Peyer's patch (tissue), 4 donors: ENCODE data around the gene MPV17L2. TPM values are rescaled to one million over a fixed set of nuclear protein-coding genes. Genes with fewer than 3 reads are reported as not detected.

ENCODE experiments used
- DNase-seq, 3 donors: peaks; one replicate each; pipeline ENCODE4 v3.0.0-alpha.2; 2017 to 2019
- H3K27ac ChIP-seq, 4 donors: fragments of 200-600 bp; sonication (generic); one replicate each; pipeline ENCODE4 v1.5.1; 2016 to 2019
- H3K27me3 ChIP-seq, 2 donors: fragments of 200-600 bp; sonication (generic); one replicate each; pipeline ENCODE4 v1.5.1; 2019
- H3K36me3 ChIP-seq, 3 donors: fragments of 200-600 bp; sonication (generic); one replicate each; pipeline ENCODE4 v1.5.1; 2016 to 2019
- H3K4me1 ChIP-seq, 4 donors: fragments of 200-600 bp; sonication (generic); one replicate each; pipeline ENCODE4 v1.5.1; 2016 to 2019
- H3K4me3 ChIP-seq, 4 donors: fragments of 200-600 bp; sonication (generic); 1 replicate in 3 of 4; 2 replicates in 1 of 4; pipeline ENCODE4 v1.5.1; 2016 to 2019; ENCODE audit warnings: mild to moderate bottlenecking in 1 of 4
- H3K9me3 ChIP-seq, 4 donors: fragments of 200-600 bp; sonication (generic); one replicate each; pipeline ENCODE4 v1.5.1; 2016 to 2019; ENCODE audit warnings: mild to moderate bottlenecking in 1 of 4
- POLR2A ChIP-seq, 2 donors: fragments of 450-650 bp; IDR thresholded peaks; one replicate each; pipeline ENCODE4 v1.5.1; 2017; ENCODE audit warnings: antibody characterized with exemption in 2 of 2, mild to moderate bottlenecking in 2 of 2, moderate library complexity in 2 of 2
- total RNA-seq, 4 donors: library from RNA; depleted of rRNA; stranded (reverse); fragments of >200 nt; gene quantifications; one replicate each; pipeline ENCODE4 v1.1.0, GENCODE V29; 2016
- TF ChIP-seq, protein P1 (sequence below), 6 experiments: fragments of 450-650 bp in 4 of 6; fragments of 200-600 bp in 2 of 6; sonication (generic) in 1 of 6; IDR thresholded peaks; one replicate each; pipeline ENCODE4 v1.5.1; 2017 to 2019; ENCODE audit warnings: antibody characterized with exemption in 6 of 6, mild to moderate bottlenecking in 3 of 6, moderate library complexity in 1 of 6

Gene MPV17L2
- total RNA-seq, 4 donors from 2014 or later, result 4.1 to 19.6 (median 16.0) TPM

DNA sequence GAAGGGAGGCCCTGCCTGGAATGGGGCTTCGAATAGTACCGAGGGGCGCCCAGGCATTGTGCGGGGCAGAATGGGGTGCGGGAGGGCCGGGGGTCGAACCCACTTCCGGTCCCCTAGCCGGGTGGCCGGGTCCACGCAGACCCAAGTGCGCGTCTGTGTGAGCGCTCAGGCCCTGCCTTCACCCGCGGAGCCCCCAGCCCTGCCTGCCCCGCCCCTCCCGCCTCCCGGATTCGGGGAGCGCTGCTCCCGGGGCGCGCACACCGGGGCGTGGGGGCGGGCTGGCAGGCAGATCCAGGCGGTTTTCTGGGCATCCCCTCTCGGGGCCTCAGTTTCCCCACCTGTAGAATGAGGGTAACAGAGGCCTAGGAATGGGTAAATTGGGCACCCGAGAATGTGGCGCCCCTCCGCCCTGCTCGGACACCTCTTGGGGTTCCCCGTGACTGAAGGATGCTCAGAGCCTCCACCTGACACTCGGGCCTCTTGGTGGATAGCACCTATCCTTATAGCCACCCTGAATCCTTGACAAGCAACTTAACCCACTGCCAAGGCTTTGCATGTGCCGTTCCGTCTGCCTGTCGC is 39.4 kb upstream of the MPV17L2 start:
- H3K4me3 ChIP-seq, result peak overlapping the region; percentile 68 to 93 (median 79)
- no peaks in the 10 kb centered on the region for H3K27me3 ChIP-seq
- peaks cover 0 to 12% (median 0%) of the 10 kb centered on the region in 3 donors for H3K36me3 ChIP-seq
- H3K27ac ChIP-seq, result peak overlapping the region; percentile 91 to 96 (median 93)
- TF ChIP-seq, protein P1, sequence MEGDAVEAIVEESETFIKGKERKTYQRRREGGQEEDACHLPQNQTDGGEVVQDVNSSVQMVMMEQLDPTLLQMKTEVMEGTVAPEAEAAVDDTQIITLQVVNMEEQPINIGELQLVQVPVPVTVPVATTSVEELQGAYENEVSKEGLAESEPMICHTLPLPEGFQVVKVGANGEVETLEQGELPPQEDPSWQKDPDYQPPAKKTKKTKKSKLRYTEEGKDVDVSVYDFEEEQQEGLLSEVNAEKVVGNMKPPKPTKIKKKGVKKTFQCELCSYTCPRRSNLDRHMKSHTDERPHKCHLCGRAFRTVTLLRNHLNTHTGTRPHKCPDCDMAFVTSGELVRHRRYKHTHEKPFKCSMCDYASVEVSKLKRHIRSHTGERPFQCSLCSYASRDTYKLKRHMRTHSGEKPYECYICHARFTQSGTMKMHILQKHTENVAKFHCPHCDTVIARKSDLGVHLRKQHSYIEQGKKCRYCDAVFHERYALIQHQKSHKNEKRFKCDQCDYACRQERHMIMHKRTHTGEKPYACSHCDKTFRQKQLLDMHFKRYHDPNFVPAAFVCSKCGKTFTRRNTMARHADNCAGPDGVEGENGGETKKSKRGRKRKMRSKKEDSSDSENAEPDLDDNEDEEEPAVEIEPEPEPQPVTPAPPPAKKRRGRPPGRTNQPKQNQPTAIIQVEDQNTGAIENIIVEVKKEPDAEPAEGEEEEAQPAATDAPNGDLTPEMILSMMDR (IDR thresholded peaks at IDR 0.05), result no peak
- peaks cover 7 to 52% (median 9%) of the 10 kb centered on the region in 4 donors for H3K4me1 ChIP-seq
- no peaks in the 10 kb centered on the region for H3K9me3 ChIP-seq
- DNase-seq, result peak; percentile 44 to 67 (median 61)

DNA sequence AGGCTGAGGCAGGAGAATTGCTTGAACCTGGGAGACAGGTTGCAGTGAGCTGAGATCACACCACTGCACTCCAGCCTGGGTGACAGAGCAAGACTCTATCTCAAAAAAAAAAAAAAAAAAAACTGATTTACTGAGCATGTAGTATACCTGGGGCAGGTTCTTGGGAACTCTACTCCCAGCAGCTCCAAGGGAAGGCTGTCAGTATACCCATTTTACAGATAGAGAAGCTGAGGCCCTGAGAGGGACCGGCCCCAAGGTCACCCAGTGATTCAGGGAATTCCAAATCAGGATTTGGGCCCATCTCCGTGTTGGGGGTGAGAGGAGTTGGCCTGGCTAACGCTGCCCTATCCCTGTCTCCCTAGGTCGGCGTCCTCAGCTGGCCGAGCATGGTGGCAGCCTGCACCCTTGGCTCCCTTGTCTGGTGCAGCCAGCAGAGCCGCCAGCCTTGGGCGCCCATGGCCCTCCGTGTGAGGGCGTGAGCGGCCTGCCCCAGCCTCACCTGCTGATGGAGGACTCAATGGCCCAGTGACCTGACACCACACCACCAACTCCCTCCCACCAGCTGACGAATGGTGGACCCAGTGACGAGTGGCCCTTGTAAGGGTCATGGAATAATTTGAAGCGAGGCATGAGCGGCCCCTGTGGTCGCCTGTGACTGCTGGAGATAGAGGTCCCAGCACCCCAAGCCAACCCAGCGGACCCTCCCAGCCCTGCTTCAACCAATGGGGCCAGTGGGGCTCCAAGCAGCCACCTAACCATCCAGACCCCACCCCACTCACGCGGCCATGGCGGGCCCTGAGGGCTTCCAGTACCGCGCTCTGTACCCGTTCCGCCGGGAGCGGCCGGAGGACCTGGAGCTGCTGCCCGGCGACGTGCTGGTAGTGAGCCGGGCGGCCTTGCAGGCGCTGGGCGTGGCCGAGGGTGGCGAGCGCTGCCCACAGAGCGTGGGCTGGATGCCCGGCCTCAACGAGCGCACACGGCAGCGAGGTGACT is 37.6 kb upstream of the MPV17L2 start:
- DNase-seq, result peak in 1 of 3 donors; percentile 76
- Histone ChIP-seq H3K36me3 (peaks cover 0 to 4% (median 0%) of the 10 kb centered on the region in 3 donors), H3K27ac (peak overlapping the region in 2 of 4 donors; percentile 24 to 73), H3K4me1 (peaks cover 7 to 52% (median 9%) of the 10 kb centered on the region in 4 donors), H3K9me3 (no peaks in the 10 kb centered on the region), H3K4me3 (no peak overlapping the region), H3K27me3 (no peaks in the 10 kb centered on the region)
- no peak for TF ChIP-seq POLR2A (IDR thresholded peaks at IDR 0.05)
- TF ChIP-seq, protein P1 (IDR thresholded peaks at IDR 0.05), result no peak

DNA sequence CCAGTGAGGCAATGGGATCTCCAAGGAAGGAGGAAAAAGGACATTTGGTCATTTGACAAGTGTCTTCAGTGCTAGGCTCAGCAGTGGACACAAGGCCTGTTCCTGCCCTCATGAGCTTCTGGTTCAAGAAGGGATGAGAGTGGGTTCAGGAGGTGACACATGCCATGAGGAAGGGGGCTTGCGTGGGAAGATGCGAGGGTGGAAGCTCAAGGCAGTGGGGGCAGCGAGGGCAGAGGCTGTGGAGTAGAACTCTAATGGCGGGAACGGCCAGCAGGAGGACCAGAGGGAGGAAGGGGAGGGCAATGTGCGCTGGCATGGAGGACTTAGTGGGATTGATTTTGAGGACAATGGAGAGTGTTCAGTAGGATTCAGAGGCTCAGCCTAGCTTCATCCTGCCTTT is 36.8 kb upstream of the MPV17L2 start:
- H3K36me3 ChIP-seq, result peaks cover 0 to 4% (median 0%) of the 10 kb centered on the region in 3 donors
- peaks cover 7 to 57% (median 15%) of the 10 kb centered on the region in 4 donors for H3K4me1 ChIP-seq
- no peak overlapping the region for H3K4me3 ChIP-seq
- no peaks in the 10 kb centered on the region for H3K27me3 ChIP-seq
- H3K27ac ChIP-seq, result peak overlapping the region in 2 of 4 donors; percentile 65 to 73
- DNase-seq, result no peak
- TF ChIP-seq POLR2A (IDR thresholded peaks at IDR 0.05), result no peak
- TF ChIP-seq, protein P1 (IDR thresholded peaks at IDR 0.05), result no peak
- H3K9me3 ChIP-seq, result no peaks in the 10 kb centered on the region

DNA sequence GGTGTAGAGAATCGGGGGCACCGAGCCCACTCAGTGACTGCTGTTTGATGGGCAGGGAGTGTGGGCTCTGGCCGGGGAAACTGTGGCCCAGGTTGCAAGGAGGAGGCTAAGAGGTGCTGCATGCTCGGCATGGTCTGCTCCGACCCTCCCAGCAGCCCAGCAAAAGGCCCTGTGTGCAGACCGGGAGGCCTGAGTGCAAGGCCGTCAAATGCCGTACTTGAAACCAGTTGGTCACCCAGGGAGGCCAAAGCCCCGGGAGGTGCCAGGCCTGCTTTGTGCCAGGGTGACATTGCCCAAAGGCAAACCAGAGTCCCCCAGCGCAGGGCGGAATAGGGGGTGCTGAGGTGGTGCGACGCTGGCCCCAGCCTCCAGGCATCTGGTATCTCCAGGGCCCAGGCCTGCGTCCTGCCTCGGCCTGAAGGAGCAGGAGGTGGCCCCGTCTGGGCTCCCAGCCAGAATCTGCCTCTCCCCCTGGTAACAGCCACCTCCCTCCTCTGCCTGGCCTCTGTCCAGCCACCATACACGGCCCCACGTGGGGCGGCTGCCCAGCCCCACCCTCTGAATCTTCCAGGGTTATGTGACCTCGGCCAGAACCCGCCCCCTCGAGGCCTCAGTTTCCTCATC is 36.1 kb upstream of the MPV17L2 start:
- Histone ChIP-seq H3K27me3 (no peaks in the 10 kb centered on the region), H3K4me1 (peaks cover 12 to 55% (median 16%) of the 10 kb centered on the region in 4 donors), H3K9me3 (no peaks in the 10 kb centered on the region), H3K27ac (peak overlapping the region; percentile 3 to 73 (median 44)), H3K4me3 (no peak overlapping the region), H3K36me3 (peaks cover 0 to 6% (median 0%) of the 10 kb centered on the region in 3 donors)
- DNase-seq, result peak in 2 of 3 donors; percentile 90 to 94
- TF ChIP-seq, protein P1 (IDR thresholded peaks at IDR 0.05), result no peak
- TF ChIP-seq POLR2A (IDR thresholded peaks at IDR 0.05), result no peak

DNA sequence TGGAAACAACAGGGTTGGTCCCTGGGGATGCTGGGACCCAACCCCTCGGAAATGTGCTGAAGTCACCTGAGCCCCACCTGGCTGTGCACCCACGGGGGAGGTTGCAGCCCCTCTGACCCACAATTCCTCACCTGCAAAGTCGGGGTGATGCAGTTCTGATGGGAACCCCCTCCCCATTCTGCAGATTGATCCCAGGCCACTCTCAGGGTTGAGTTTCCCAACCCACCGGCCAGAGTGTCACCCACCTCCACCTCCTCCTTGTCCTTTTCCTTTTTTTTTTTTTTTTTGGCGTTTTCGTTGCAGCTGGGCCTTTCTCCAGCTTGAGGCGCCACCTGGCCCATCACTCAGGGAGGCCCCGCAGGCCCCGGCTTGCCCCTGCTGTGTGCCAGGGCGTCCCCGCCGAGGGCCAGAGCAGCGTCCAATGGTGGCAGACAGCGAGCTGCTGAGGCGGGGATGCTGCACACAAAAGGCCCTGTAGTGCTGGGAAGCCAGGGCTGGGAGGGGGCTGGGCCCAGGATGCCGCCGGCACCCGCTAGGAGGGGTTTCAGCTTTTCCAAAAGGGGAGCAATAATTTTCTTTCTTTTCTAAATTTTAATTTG is 35.5 kb upstream of the MPV17L2 start:
- H3K27me3 ChIP-seq, result no peaks in the 10 kb centered on the region
- peaks cover 13 to 54% (median 16%) of the 10 kb centered on the region in 4 donors for H3K4me1 ChIP-seq
- no peak overlapping the region for H3K4me3 ChIP-seq
- DNase-seq, result no peak
- H3K9me3 ChIP-seq, result no peaks in the 10 kb centered on the region
- H3K27ac ChIP-seq, result peak overlapping the region in 3 of 4 donors; percentile 22 to 73 (median 65)
- peaks cover 0 to 12% (median 0%) of the 10 kb centered on the region in 3 donors for H3K36me3 ChIP-seq
- no peak for TF ChIP-seq POLR2A (IDR thresholded peaks at IDR 0.05)
- TF ChIP-seq, protein P1 (IDR thresholded peaks at IDR 0.05), result no peak
